ENCODE measurements around the gene PPP4C.
"Not testable (repeated sequence)": the region's sequence is repeated elsewhere in the genome, so short reads cannot be mapped to it uniquely, and the experiment has no call there.

The PPP4C gene

DNA sequence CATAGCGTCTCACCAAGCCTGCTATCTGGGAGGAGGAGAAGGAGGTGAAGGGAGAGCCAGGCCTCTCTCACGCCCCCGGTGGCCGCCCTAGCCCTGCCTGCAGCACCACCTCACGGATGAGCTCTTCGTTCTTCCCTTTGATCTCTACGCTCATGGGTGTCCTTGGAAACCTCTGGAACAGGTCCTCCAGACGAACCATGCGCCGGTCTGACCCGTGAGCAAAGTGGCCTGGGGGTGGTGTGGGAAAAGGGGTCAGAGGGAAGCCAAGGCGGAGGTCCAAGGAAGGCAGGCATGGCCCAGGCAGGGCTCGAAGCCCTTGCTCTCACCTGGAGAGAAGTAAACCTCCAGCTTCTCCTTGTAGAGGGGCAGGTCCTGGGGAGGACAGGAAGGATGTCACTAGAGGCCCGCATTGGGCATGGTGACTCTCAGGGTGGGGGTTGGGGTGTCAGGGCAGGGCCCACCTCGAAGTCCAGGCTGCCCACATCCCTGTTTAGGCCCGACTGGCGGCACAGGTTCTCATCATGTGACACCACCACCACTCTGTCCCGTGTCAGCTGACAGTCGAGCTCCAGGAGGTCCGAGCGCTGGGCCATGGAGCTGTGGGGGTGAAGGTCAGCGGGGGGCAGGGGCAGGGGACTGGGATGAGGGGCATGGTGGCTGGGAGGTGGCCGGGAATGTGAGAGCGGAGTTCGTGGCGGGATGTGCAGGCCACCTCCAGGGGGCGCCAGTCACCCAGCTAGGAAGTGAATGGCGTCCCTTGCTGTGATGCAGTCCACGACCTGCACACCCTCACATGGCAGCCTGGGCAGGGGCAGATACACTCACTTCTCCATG is 36.6 kb downstream of the PPP4C start:
- no peak overlapping the region for H3K27ac ChIP-seq
- H3K9me3 ChIP-seq (ENCODE audit: low read depth, low read length): no peaks in the 10 kb centered on the region
- TF ChIP-seq POLR2AphosphoS5 (IDR thresholded peaks at IDR 0.05; ENCODE audit: borderline replicate concordance, low read depth, low read length): no peak
- no peak for TF ChIP-seq FOXP2 (optimal IDR thresholded peaks at IDR 0.05; ENCODE audit: control extremely low read depth, extremely low read length, insufficient read depth)
- TF ChIP-seq EZH2 (IDR thresholded peaks at IDR 0.05): no peak
- no peaks in the 10 kb centered on the region; the same call in 1 of the 2 replicates for H3K36me3 ChIP-seq (ENCODE audit: insufficient read depth, low read length)
- DNase-seq (ENCODE audit: low read depth, low spot score): no peak
- H3K9ac ChIP-seq (ENCODE audit: insufficient read length): no peak overlapping the region
- H3K4me3 ChIP-seq: no peak overlapping the region

DNA sequence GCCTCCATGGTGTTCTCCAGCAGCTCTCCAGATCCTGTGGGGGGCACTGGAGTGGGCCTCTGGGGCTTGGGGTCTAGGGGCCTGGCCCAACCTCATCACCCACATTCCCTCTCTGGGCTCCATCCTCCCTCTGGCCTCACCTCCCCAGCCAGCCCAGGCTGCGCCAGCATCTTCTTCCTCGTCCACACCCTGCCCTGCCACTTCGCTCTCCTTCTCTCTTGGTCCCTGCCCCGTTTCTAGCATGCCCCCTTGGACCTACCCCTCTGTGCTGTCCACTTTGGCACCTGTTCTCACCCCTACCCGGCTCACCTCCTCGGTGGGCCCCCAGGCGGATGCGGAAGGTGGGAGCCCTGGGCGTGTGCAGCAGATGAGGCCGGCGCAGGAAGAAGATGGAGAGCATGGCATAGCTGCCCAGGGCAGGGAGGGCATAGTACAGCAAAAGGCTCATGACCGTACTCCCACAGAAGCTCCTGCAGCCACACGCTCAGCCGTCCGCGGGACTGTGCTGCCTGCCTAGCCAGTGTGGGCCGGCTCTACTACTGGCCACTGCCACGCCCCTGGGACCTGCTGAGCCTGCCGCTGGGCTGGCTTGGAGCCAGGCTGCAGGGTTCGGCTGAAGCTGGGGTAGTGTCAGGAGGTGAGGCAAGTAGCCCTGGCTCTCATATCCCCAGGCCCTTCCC is 37.4 kb downstream of the PPP4C start, which contains the start of gene GDPD3:
Gene GDPD3, minus strand, starts transcription at position 507 of the 680 bp plus-strand sequence. Its CDS starts 59 bp downstream, at position 448.
- TF ChIP-seq EZH2 (IDR thresholded peaks at IDR 0.05) (no peak), POLR2AphosphoS5 (IDR thresholded peaks at IDR 0.05; ENCODE audit: borderline replicate concordance, low read depth, low read length) (no peak), FOXP2 (optimal IDR thresholded peaks at IDR 0.05; ENCODE audit: control extremely low read depth, extremely low read length, insufficient read depth) (no peak)
- Histone ChIP-seq H3K36me3 (ENCODE audit: insufficient read depth, low read length) (peaks cover 7% of the 10 kb centered on the region; the same call in 1 of the 2 replicates), H3K9ac (ENCODE audit: insufficient read length) (no peak within 1 kb of the TSS), H3K27ac (no peak within 1 kb of the TSS), H3K4me3 (no peak within 1 kb of the TSS), H3K9me3 (ENCODE audit: low read depth, low read length) (no peaks in the 10 kb centered on the region)
- no peak for DNase-seq (ENCODE audit: low read depth, low spot score)

DNA sequence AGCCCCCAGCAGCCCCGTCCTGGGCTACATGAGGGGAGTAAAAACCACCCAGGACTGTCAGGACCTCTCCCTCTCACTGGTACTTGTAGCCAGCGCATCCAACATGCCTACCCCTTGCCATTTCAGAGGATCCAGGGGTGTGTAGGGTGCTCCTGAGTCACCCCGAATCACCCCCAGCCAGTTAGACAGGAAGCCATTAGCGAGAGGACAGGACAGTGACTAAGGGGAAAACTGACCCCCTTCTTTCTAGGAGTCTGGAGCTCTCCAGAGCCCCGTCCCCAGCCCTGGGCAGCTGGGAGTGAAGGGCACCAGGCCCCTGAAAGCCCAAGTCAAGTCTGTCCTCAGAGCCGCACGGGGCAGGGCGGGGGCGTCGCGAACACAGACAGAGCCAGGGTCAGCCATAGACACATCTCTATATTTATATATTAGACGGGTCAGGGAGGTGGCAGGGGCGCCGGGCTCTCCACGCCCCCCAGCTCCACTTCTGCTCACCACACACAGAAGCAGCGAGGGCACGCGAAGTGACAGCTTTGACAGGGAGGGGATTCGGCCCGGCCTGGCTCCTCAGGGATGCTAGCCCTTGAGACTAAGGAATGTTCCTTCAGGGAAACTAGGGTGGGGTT is 38.0 kb downstream of the PPP4C start:
- no peak for TF ChIP-seq EZH2 (IDR thresholded peaks at IDR 0.05)
- TF ChIP-seq FOXP2 (optimal IDR thresholded peaks at IDR 0.05; ENCODE audit: control extremely low read depth, extremely low read length, insufficient read depth): no peak
- no peak for TF ChIP-seq POLR2AphosphoS5 (IDR thresholded peaks at IDR 0.05; ENCODE audit: borderline replicate concordance, low read depth, low read length)
- no peak for DNase-seq (ENCODE audit: low read depth, low spot score)
- H3K27ac ChIP-seq: no peak overlapping the region
- peaks cover 10% of the 10 kb centered on the region; the same call in 1 of the 2 replicates for H3K36me3 ChIP-seq (ENCODE audit: insufficient read depth, low read length)
- no peaks in the 10 kb centered on the region for H3K9me3 ChIP-seq (ENCODE audit: low read depth, low read length)
- no peak overlapping the region for H3K9ac ChIP-seq (ENCODE audit: insufficient read length)
- H3K4me3 ChIP-seq: no peak overlapping the region

DNA sequence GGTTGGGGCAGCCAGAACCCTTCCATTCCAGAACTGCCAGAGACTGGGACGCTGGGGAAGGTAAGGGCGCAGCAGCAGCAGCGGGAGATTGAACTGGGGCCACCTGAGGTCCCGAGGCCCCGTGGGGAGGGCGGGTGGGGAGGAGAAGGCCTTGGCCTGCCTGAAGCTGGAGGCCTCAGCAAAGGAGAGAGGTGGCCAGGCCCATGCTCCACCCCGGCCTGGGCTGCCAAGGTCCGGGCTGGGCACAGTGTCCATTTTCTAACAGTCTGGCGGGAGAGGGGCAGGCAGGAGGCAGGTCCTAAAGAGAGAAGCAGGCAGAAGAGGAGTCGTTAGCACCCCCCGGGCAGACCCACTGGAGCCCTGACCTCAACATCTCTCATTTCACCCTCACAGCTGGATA is 38.6 kb downstream of the PPP4C start:
- H3K4me3 ChIP-seq: no peak overlapping the region
- DNase-seq (ENCODE audit: low read depth, low spot score): no peak
- no peak overlapping the region for H3K27ac ChIP-seq
- no peak for TF ChIP-seq POLR2AphosphoS5 (IDR thresholded peaks at IDR 0.05; ENCODE audit: borderline replicate concordance, low read depth, low read length)
- H3K9ac ChIP-seq (ENCODE audit: insufficient read length): no peak overlapping the region
- H3K9me3 ChIP-seq (ENCODE audit: low read depth, low read length): no peaks in the 10 kb centered on the region
- peaks cover 13% of the 10 kb centered on the region; the same call in 1 of the 2 replicates for H3K36me3 ChIP-seq (ENCODE audit: insufficient read depth, low read length)

DNA sequence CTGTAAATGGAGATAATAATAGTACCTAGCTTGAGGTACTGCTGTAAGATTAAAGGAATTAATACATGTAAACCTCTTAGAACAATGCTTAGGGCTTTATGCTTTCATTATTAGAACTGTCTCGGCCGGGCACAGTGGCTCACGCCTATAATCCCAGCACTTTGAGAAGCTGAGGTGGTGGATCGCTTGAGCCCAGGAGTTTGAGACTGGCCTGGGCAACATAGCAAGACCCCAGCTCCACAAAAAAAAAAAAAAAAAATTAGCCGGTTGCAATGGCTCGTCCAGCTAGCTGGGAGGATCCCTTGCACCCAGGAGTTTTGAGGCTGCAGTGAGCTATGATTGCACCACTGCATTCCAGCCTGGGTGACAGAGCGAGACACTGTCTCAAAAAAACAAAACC is 39.0 kb downstream of the PPP4C start:
- H3K27ac ChIP-seq; H3K4me3 ChIP-seq; H3K9ac ChIP-seq (ENCODE audit: insufficient read length); DNase-seq (ENCODE audit: low read depth, low spot score); H3K9me3 ChIP-seq (ENCODE audit: low read depth, low read length): not testable (repeated sequence)
- H3K36me3 ChIP-seq (ENCODE audit: insufficient read depth, low read length): peaks cover 14% of the 10 kb centered on the region; the same call in 1 of the 2 replicates

DNA sequence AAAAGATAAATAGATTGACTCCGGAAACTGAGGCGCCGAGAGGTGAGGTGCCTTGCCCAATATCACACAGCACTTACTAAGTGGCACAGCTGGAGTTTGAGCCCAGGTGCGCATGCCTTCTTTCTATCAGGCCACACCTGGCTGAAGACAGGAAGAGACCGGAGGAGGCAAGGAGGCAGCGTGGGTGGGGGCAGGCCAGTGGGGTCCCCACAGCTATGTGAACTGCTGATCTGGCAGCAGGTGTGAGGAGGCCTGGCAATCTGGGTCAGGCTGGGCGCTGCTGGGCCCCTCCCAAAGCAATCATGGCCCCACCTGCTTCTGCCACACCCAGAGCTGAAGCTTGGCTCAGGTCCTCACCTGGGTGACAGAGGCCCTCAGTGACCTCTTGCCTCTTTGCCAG is 39.4 kb downstream of the PPP4C start:
- H3K9ac ChIP-seq (ENCODE audit: insufficient read length): no peak overlapping the region
- H3K4me3 ChIP-seq: no peak overlapping the region
- H3K36me3 ChIP-seq (ENCODE audit: insufficient read depth, low read length): peaks cover 14% of the 10 kb centered on the region; the same call in 1 of the 2 replicates
- no peak overlapping the region for H3K27ac ChIP-seq
- no peaks in the 10 kb centered on the region for H3K9me3 ChIP-seq (ENCODE audit: low read depth, low read length)
- no peak for TF ChIP-seq FOXP2 (optimal IDR thresholded peaks at IDR 0.05; ENCODE audit: control extremely low read depth, extremely low read length, insufficient read depth)
- no peak for TF ChIP-seq EZH2 (IDR thresholded peaks at IDR 0.05)
- no peak for TF ChIP-seq POLR2AphosphoS5 (IDR thresholded peaks at IDR 0.05; ENCODE audit: borderline replicate concordance, low read depth, low read length)
- no peak for DNase-seq (ENCODE audit: low read depth, low spot score)

DNA sequence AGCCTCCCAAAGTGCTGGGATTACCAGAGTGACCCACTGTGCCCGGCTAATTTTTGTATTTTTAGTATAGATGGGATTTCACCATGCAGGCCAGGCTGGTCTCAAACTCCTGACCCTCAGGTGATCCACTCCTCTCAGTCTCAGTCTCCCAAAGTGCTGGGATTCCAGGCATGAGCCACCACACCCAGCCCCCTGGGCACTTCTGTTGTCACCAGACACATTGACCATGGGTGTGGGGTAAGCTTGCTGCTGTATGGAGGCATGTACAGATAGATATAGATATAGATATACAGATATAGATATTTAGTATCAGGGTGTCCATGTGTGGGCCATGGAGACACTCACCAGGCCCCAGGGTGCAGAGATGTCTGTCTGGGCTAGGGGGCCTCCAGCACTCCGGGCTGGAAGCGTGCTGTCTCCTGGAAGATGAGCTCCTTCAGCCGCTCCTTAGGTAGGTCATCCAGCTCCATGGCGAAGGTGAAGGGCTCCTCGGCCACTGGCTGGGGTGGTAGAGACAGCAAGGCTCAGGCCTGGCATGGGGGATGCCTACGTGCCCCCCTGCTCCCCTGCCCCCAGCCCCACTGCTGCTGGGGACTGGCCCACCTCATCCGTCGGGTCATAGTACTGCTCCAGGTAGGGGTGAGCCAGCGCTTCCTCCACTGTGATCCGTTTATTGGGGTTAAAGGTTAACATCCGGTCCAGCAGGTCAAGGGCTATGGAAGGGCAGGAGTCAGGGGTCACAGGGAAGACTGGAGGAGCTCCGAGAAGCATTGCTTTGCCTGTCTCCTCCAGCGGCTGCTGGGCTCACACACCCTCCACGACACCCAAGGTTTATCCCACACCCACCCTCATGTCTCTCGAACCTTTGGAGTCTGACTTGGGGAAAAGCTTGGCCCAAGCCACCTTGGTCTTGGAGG is 40.8 kb downstream of the PPP4C start:
- no peak for TF ChIP-seq FOXP2 (optimal IDR thresholded peaks at IDR 0.05; ENCODE audit: control extremely low read depth, extremely low read length, insufficient read depth)
- no peak for TF ChIP-seq POLR2AphosphoS5 (IDR thresholded peaks at IDR 0.05; ENCODE audit: borderline replicate concordance, low read depth, low read length)
- no peak for TF ChIP-seq EZH2 (IDR thresholded peaks at IDR 0.05)
- peaks cover 14% of the 10 kb centered on the region; the same call in 1 of the 2 replicates for H3K36me3 ChIP-seq (ENCODE audit: insufficient read depth, low read length)

More for the DNA sequence above, 40.8 kb downstream of the PPP4C start:
- no peak for DNase-seq (ENCODE audit: low read depth, low spot score)
- no peaks in the 10 kb centered on the region for H3K9me3 ChIP-seq (ENCODE audit: low read depth, low read length)
- H3K4me3 ChIP-seq: no peak overlapping the region
- H3K9ac ChIP-seq (ENCODE audit: insufficient read length): no peak overlapping the region
- no peak overlapping the region for H3K27ac ChIP-seq
